HG02571 (cell line): ENCODE data around the gene MAGI3.
"Not testable (repeated sequence)": the region's sequence is repeated elsewhere in the genome, so short reads cannot be mapped to it uniquely, and the experiment has no call there.

Source experiments
- ATAC-seq: cut with Tn5 transposase; IDR thresholded peaks from one replicate; pipeline ENCODE4 v1.9.1; 2021; ENCODE audit warnings: mild to moderate bottlenecking, moderate library complexity; ENCODE audit not compliant: unreplicated experiment

The MAGI3 gene

GRCh38 chr1:113678159-113678469 lies 287.8 kb downstream of the MAGI3 start:
- no peak for ATAC-seq

GRCh38 chr1:113681596-113682337 lies 291.5 kb downstream of the MAGI3 start:
- no peak for ATAC-seq

- no peak for ATAC-seq
Observed at GRCh38 chr1:113683384-113684152, 293.3 kb downstream of the MAGI3 start.

- ATAC-seq = no peak
Observed at GRCh38 chr1:113684153-113684541, 293.8 kb downstream of the MAGI3 start.

- no peak for ATAC-seq
Observed at GRCh38 chr1:113686891-113687618, 296.7 kb downstream of the MAGI3 start.

GRCh38 chr1:113691184-113691583 lies 300.9 kb downstream of the MAGI3 start:
- no peak for ATAC-seq

- ATAC-seq = no peak
Observed at GRCh38 chr1:113692342-113692741, 302.0 kb downstream of the MAGI3 start.

- no peak for ATAC-seq
Observed at GRCh38 chr1:113692824-113693431, 302.6 kb downstream of the MAGI3 start.

GRCh38 chr1:113694910-113695309 lies 304.6 kb downstream of the MAGI3 start:
- ATAC-seq = no peak

GRCh38 chr1:113701429-113701828 lies 311.1 kb downstream of the MAGI3 start:
- ATAC-seq = no peak

GRCh38 chr1:113714606-113715269 lies 324.4 kb downstream of the MAGI3 start:
- ATAC-seq = no peak

- ATAC-seq = not testable (repeated sequence)
Observed at GRCh38 chr1:113717506-113717905, 327.2 kb downstream of the MAGI3 start.

GRCh38 chr1:113718621-113719020 lies 328.3 kb downstream of the MAGI3 start:
- ATAC-seq = not testable (repeated sequence)

- no peak for ATAC-seq
Observed at GRCh38 chr1:113721010-113721409, 330.7 kb downstream of the MAGI3 start.

GRCh38 chr1:113732802-113733201 lies 342.5 kb downstream of the MAGI3 start:
- no peak for ATAC-seq

GRCh38 chr1:113734357-113735055 lies 344.2 kb downstream of the MAGI3 start:
- ATAC-seq = no peak
